ENCODE data around the gene CGB1.
"Not testable (repeated sequence)": the region's sequence is repeated elsewhere in the genome, so short reads cannot be mapped to it uniquely, and the experiment has no call there.

Gene CGB1

GRCh38 chr19:49022116-49022515, 14.6 kb downstream of the CGB1 start:
- ChIA-PET POLR2A (no interaction called here), CTCF (interaction anchor here (1.8 kb wide), 1 partner anchor 29 kb away, joined by 7 read pairs; the partner anchor contains the start of gene RUVBL2)
- TF ChIP-seq, protein P1, sequence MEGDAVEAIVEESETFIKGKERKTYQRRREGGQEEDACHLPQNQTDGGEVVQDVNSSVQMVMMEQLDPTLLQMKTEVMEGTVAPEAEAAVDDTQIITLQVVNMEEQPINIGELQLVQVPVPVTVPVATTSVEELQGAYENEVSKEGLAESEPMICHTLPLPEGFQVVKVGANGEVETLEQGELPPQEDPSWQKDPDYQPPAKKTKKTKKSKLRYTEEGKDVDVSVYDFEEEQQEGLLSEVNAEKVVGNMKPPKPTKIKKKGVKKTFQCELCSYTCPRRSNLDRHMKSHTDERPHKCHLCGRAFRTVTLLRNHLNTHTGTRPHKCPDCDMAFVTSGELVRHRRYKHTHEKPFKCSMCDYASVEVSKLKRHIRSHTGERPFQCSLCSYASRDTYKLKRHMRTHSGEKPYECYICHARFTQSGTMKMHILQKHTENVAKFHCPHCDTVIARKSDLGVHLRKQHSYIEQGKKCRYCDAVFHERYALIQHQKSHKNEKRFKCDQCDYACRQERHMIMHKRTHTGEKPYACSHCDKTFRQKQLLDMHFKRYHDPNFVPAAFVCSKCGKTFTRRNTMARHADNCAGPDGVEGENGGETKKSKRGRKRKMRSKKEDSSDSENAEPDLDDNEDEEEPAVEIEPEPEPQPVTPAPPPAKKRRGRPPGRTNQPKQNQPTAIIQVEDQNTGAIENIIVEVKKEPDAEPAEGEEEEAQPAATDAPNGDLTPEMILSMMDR (IDR thresholded peaks at IDR 0.05; ENCODE audit: control extremely low read depth, extremely low read depth, low read depth, missing control alignments), result no peak
- no peak for DNase-seq (ENCODE audit: extremely low spot score)

- TF ChIP-seq, protein P1 (IDR thresholded peaks at IDR 0.05; ENCODE audit: control extremely low read depth, extremely low read depth, low read depth, missing control alignments), result no peak
- CTCF ChIA-PET, result interaction anchor here (1.2 to 1.8 kb wide), 3 partner anchors 23 to 48 kb away, joined by 3 to 7 read pairs (median 4); partner anchors contain the start of gene RUVBL2
- POLR2A ChIA-PET, result no interaction called here
- no peak for DNase-seq (ENCODE audit: extremely low spot score)
Measured at GRCh38 chr19:49020931-49021895, 15.5 kb downstream of the CGB1 start.

DNA sequence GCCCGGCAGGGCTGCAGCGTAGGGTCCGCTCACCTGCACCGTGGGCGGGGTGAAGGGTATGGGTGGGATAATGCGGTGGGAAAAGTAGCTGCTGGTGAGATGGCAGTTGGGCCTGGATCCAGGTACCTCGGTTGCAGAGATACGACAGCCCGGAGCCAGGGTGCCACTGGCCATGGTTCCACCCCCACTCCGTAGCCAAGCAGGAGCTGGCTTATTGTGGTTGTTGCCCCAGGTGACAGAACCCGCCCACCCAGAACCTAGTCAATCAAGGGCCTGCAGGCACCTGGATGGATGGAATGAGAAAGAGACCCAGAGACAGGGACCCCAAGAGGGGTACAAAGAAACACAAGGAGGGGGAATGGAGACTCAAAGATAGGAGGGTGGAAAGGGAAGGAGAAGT, 16.4 kb downstream of the CGB1 start:
- TF ChIP-seq, protein P1 (IDR thresholded peaks at IDR 0.05; ENCODE audit: control extremely low read depth, extremely low read depth, low read depth, missing control alignments), result no peak
- CTCF ChIA-PET, result interaction anchor here (1.2 to 3.6 kb wide), 6 partner anchors 20 to 307 kb away, joined by 3 to 28 read pairs (median 4); partner anchors contain the start of gene RUVBL2
- DNase-seq (ENCODE audit: extremely low spot score), result no peak
- POLR2A ChIA-PET, result interaction anchor here (0.6 kb wide), 1 partner anchor 27 kb away, joined by 3 read pairs; the partner anchor contains the start of gene GYS1

GRCh38 chr19:49019242-49019932, 17.3 kb downstream of the CGB1 start:
- POLR2A ChIA-PET, result interaction anchor here (1.0 to 1.2 kb wide), 2 partner anchors 20 to 76 kb away, joined by 3 read pairs; no protein-coding TSS in a partner anchor
- DNase-seq (ENCODE audit: extremely low spot score), result peak; percentile 84
- CTCF ChIA-PET, result interaction anchor here (0.6 to 3.6 kb wide), 10 partner anchors 11 to 306 kb away, joined by 3 to 28 read pairs (median 3); partner anchors contain the start of genes CGB2, GYS1 and RUVBL2
- TF ChIP-seq, protein P1 (IDR thresholded peaks at IDR 0.05; ENCODE audit: control extremely low read depth, extremely low read depth, low read depth, missing control alignments), result peak; percentile 5

DNA sequence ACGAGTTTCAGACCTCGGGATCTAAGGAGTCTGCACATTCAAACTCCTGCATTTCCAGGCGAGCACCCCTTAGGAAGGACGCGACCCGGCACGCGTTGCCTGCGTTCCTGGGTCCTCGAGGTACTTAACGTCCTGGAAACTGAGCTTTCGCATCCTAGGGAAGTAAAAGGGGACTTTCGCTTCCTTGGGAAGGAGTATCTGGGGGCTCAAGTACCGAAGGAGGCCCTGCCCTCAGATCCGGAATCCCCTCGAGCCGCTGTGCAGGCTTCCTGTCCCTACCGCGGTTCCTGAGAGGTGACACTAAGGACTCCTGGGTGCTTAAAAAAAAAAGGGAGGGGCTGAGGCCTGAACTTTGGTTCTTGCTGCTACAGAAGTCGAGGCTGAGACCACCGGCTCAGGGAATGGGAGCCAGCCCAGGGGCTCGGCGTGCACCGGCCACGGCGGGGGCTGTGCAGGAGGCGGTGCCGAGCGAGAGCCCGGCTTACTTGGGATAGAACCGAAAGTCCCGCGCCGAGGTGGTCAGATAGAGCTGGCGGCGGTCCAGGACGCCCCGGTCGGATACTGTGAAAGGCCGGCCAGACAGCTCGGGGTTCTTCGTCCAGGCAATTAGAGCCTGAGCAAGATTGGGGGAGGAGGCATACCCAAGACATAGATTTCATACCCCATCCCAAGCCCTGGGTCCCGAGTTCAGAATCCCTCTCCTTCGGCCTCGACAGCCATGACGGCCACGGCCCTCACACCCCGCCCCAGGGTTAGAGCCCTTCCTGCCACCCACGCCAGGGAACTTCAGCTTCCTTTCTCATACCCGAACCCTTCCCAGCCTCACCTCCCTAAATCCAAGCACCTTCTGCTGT, 18.1 kb downstream of the CGB1 start:
- ChIA-PET POLR2A (interaction anchor here (1.0 to 1.2 kb wide), 2 partner anchors 19 to 76 kb away, joined by 3 read pairs; no protein-coding TSS in a partner anchor), CTCF (interaction anchor here (0.6 to 3.6 kb wide), 12 partner anchors 10 to 283 kb away, joined by 3 to 28 read pairs (median 5); partner anchors contain the start of genes CGB2, GYS1 and RUVBL2)
- not testable (repeated sequence) for DNase-seq (ENCODE audit: extremely low spot score)

- peak; percentile 79 for DNase-seq (ENCODE audit: extremely low spot score)
- POLR2A ChIA-PET, result interaction anchor here (0.6 kb wide), 1 partner anchor 143 kb away, joined by 6 read pairs; no protein-coding TSS in a partner anchor
- TF ChIP-seq, protein P1 (IDR thresholded peaks at IDR 0.05; ENCODE audit: control extremely low read depth, extremely low read depth, low read depth, missing control alignments), result peak; percentile 53
- CTCF ChIA-PET, result interaction anchor here (1.1 to 3.6 kb wide), 8 partner anchors 9 to 89 kb away, joined by 3 to 28 read pairs (median 5); partner anchors contain the start of genes GYS1 and RUVBL2
Measured at GRCh38 chr19:49017666-49018351, 18.9 kb downstream of the CGB1 start.

All from GM10248 (cell line).